Fibroblast of skin of abdomen (primary cell): ENCODE results near the gene PALMD.
A peak's percentile ranks its signal among the peaks of the same experiment; 100 is the strongest.

Experiments used
- DNase-seq: peaks from one replicate; pipeline ENCODE4 v3.0.0-alpha.2; 2013

PALMD gene

DNA sequence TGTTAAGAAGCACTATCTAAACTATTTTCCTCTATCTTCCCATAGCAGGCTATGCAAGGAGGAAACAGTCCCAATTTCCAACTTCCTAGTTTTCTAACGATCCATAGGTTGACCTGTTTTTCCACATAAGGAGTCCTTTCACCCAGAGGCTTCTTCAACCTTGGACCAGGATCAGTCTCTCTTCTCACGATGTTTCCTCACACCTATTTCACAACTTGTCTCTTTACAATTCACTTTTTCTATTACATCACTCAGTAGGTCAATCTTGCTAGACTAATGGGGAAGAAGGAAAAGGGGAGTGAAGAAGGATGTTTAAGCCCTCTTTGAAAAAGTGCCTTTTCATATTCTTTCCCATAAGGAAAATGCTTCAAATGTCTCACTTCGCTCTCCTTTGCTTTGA, 15.9 kb downstream of the PALMD start:
- DNase-seq = no peak

DNA sequence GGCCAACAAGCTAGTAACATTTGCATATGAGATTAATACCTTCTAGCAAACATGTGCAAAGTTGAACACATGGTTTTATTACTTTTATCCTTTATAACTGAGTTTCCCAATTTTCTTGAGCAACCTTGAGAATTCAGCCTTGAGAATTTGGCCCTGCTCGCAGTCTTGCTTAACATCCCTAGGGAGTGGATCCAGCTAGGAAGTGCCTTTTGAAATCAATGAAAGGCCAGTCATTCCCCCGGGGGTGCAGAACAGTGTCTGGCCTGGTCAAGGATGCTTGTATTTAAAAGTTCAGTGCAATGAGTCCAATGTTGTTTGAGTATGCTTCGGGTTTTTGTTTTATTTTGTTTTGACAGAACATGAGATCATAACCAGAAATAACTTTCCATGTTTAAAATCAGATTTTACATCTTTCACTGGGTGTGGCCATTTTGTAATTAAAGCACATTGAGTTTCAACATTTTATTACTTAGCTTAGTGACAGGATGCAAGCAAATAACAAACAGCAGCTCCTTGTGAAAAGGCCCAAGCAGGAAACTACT, 16.7 kb downstream of the PALMD start:
- peak; percentile 68 for DNase-seq

DNA sequence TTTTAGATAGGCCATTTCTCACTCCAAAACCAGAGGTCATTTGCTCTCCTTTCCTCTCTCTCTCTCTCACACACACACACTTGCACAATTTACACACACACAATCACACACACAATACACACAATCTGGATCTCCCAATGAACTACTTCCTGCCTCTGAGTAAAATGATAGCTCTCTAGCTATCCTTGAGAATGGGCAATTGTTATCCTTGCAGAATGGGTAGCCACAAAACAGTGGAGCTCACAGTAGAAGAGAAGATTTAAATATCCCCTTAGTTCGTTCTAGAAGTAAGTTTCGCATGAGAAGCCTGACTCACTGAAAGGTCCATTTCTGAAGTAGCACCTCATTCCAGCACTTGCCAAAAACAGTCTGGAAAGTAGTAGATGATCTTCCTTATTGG, 17.6 kb downstream of the PALMD start:
- no peak for DNase-seq

DNA sequence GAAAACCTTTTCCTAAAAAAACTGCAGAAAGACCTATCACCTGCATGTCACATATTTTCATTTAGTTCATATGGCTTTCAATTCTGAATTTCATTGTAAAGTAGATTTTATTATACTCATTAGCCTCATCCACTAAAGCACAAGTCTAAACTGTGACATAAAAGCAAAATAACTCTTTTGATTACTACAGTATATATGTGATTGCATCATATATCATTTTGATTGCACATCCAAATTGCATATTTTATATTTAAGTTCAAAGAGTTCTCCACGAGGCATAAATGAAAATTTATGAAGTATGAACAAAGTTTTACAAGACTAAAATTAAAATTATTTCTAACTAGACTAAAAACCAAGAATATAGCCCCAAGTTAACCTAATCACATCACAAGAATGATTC, 19.3 kb downstream of the PALMD start:
- DNase-seq = no peak

DNA sequence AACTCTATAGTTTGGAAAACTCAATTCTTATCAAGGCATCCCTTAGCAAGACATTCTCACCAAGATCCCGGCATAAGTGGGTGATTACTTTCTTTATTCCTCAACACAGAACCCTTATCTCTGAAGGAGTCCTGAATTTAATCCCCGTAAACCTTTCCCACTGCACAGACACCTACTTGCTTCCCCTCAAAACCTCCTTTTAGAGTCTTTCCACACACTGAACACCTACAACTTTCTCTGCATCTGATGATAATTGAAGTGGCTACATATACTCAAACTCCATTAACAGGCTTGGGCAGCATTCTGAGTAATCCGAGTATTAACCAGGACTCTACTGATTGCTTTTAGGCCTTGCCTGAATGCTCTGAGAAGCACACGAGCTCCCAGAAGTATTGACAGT, 23.5 kb downstream of the PALMD start:
- no peak for DNase-seq

DNA sequence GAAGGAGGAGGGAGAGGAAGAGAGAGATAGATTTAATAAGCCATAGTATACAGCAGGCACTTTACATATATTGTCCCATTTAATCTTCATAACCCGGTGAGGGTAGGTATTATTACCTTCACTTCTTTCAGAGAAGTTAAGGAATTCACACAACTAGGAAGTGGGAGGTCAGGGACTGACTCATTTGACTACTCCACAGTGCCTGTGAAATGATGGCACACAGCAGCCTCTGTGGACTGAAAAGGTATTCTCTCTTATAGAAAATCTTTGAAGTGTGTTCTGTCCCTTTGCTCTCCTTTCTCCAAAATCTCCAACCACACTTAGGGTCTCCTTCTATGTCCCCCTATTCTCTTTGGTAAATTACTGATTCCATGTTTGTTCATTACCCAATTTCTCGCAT, 23.9 kb downstream of the PALMD start:
- no peak for DNase-seq

DNA sequence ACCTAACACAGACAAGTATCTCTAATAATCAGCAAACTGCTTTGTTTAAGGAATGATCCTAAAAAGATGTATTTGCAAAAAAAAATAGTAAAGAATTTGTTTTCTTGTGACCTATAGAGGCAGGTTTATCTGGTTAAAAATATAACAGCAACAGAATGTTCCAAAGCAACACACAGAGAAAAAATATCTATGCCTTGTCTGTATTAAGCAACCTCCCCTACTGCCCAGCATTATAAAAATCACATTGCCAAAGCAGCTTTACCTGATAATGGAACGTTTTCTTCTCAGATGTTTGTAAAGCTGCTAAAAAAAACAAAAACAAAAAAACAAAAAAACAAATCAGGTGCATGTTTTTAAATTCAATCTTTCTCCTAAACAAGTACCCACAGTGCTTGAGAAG, 24.7 kb downstream of the PALMD start:
- DNase-seq = no peak

DNA sequence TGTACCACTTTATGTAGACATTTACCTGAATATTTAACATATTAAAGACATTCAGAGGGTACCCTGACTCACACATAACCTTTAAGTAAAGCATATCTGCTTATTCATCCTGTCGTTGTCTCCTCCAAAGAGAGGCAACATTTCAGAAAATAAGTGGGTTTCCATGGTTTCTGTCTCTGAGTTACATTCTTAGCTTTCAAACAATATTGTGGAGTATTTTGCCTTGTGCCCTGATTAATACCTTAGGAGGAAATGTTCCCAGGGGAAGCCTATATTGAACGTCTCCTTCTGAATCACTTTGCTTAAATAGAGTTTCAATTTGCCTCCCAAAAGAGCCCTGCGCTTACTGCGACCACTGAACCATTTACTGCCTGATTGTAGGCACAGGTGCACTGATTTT, 26.1 kb downstream of the PALMD start:
- DNase-seq = no peak

DNA sequence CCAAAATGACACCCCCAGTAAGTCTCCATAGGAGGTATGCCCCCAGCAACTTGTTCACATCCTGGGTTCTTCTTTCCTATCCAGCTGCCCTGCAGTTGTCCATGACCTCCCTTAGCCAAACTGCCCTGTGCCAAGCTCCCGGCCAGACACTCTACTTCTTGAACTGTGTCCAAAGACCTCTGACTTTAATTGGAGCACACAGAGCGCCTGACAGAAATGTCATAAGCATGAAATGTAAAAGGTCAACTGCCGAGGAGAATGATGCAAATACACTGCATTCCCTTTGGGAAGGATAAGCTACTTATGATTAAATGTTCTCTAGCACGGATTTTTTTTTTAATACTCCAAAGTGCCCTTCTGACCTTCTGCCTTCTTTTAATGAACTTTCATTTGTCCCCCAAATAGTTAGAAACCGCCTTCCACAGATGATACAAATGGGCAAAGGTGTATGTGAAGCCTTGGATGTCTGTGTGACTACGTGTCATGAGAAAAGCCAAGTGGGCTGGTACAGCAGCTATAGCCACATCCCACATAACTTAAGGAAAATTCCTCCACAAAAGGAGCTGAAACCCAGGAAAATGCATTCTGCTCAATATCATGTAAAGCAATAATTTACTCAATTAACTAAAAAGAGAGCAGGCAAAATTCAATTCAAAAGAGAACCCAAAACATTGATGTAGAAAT, 26.8 kb downstream of the PALMD start:
- no peak for DNase-seq

DNA sequence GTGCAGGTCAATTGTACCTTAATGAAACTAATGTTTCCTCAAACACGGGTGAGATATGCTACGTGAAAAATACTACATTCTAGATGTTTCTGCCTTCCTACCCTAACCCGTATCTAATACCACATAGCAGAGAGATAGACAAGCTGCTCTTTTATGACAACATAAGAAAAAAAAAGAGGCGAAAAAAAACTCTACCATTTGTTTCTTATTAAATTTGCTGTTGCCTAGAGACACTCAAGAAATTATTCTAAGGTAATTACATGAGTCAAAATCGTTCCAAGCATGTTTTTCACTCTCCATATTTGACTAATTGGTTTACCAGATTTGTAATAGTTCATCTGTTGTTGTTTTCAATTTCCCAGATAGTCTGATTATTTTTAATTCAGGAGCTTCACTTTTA, 27.4 kb downstream of the PALMD start:
- DNase-seq = peak; percentile 35

DNA sequence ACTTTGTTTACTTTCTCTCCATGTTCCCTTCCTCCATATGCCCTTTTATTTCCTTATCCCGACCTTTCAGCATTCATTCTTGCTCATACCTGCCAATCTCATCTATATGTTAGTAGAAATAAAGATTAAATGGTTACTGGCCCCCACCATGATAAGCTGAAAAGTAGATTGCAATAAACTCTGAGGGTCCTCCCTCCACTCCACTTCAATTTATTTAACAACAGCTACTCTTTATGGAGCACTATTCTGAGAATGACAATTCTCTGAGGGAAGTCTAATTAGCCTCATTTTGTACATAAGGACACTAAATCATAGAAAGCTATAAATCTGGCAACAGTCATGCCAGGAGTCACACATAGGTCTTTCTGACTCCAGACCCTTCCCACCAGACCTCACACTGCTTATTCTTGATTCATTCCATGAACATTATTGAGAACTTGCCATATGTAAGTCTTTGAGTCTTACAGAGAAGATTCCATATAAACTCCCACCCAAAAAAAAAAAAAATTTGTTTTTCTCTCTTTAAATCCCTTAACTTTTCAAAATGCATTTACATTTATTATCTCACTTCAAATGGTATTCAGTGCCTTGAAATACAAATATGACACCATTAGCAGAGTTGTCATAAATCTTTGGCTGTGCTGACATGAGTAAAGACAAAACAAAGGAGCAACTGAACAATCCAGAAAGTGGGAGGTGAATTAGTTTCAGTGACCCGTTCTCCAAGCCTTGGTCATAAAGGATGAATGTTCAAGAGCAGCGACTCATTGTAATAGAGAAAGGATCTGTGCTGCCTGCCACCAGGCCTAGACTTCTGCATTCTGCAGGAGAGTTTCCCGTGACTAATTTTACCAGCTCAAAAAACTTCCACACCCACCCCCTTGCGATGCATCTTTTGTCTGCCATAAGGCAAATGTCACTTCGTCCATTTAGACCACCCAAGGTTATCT, 28.5 kb downstream of the PALMD start:
- peak; percentile 61 for DNase-seq

DNA sequence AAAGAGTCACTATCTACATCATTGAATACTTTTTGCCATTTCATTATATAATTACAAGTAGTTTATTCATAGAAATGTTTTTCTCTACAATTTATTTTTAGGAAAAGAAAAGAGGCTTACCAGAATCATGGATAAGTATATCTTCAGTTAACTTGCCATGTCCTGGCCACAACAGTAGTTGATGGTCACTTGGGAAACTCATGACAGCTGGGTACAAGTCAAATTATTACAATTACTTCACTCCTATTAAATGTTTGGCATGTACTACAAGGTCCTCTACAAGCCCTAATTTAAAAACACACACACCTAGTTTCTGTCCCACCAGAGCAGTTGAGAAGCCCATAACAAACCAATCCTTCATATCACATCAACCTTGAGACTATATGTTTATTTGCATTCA, 29.4 kb downstream of the PALMD start:
- DNase-seq = no peak

DNA sequence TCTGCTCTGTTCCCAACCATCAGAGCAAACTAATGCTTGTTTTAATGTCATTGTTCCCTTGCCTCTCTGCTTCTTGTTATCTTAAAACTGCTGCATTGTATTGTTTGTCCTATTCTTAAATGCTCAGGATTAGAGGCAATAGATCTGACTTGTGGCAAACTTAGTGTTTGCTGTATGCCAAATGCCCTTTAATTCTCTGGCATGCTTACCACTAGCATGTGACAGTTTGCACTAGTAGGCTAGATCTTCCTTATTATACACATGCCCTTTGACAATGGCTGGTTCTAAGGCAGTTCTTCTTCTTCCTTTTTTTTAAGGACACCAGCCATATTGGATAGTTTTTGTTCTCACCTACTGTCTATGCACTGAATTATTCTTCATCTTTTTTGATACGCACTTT, 30.1 kb downstream of the PALMD start:
- DNase-seq = no peak

DNA sequence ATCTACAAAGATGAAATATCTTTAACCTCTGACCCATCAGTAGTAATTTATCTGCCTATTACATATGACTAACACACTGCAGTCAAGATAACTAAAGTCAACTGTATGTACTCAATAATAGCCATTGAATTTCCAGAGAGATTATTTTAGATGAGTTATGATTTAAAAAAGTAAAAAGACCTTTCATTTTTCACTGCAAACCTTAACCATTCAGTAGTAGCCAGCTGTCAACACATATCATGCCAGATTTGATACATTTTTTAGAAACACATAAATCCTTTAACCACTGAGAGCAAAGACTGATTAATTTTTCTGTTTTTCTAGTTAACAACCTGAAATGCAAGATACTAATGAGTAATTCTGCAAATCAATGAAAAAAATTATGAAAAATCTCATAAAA, 31.0 kb downstream of the PALMD start:
- peak; percentile 49 for DNase-seq

DNA sequence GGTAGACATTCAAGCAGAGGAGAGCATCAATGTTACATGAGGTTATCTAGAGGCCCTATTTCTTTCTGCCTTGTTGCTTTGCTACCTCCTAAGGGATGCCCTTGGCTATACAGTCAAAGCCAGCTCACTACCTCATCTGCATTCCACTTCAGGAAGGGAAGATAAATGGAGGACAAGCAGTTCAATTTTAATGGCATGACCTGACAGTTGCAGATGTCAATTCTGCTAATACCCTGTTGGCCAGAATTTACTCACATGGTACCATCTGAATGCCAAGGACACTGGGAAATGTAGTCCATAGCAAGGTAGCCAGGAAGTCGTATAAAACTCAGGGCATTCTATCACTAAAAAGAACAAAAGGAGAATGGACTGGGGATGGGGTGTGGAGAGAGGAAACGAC, 31.5 kb downstream of the PALMD start:
- peak; percentile 28 for DNase-seq

DNA sequence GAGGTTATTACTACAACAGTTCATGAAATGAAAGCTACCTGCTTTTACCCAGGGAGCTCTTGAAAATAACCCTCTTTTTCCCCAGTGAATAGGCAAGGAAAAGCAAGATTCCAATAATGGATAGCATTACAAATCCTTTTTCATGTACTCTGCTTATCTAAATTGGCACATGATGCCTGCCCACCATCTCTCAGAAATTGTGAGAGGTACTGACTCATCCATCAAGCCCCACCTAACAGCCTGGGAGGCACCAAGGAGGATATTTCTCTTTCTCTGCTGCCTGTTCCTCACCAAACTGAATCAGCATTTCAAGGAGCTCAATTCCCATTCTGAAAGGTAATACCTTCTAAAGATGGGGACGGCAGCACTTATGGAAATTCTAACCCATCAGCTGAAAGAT, 34.4 kb downstream of the PALMD start:
- DNase-seq = no peak

DNA sequence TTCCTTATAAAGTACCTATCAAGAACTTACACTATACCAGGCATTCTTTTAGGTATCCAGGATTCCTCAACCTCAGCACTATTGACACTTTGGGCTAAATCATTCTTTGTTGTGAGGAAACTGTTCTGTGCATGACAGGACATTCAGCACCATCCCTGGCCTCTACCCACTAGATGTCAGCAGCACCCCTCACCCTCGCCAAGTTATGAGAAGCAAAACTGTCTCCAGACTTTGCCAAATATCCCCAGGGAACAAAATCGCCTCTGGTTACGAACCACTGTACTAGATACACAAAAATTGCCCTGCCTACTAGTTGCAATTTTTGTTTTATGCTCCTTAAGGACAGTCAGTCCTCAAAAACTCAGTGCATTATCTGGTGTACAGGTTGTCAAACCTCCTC, 35.7 kb downstream of the PALMD start:
- DNase-seq = no peak

DNA sequence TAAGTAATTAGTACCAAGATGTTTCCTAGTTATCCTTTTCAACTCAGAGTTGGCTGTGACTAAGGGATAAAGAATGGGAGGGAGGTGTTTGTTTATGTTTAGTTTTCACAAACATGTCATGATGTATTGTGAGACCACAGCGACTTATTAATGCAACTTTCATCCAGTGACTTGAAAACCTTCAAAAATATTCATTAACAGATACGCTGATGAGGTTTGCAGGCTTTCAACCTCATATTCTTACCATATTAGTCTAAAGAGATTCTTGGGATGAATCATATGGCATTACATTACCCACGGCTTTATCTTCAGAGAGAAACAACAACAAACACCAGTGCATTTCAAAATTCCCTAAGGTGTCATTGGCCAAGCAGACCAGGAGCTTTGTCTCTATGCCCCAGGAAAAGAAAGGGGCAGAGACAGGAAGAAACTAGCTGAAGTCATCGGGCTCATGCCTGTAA, 36.4 kb downstream of the PALMD start:
- peak; percentile 36 for DNase-seq

DNA sequence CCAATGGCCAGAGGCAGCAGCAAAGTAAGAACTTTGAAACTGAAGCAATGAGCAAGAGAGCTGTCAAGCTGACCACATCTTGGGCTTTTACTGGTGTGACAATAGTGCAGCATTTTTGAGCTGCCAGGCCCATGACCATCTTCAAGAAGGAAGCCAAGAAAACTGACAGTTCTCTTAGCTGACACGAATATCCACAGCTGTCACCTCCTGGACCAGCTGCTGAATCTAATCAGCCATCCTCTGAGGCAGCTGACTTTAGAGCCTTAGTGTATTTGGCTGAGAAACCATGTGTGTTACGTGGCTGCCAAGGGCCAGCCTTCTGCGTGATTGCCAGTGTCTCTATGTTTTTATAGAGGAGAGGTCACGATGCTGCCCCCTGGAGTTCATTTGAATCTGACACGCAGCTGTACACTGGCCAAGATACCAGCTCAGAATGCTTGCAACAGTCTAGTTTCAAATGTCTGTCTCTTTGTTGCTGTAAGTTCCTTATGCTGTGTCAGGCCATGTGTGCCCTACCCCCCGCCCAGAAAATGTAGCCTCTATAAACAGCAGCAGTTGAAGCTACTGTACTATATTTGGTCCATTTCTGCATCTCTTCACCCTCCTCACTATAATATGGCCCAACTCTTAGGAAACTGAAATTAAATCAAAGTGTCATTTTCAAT, 39.7 kb downstream of the PALMD start:
- peak; percentile 78 for DNase-seq

DNA sequence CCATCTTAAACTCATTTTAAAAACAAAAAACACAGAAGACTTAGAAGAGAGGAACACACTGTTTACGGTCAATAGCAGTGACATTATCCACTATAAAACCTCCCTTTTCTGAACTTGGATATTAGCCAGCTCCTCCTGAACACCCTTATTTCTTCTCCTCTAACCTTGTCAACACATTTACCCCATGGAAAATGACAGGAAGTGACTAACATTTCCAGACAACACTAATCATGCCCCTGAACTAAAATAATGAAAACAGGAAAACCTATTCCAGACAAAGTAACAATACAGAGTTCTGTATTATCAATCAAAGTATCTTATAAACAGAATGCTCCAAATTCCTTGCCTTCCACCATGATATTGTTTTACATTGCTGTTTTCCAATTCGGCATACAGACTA, 45.3 kb downstream of the PALMD start:
- peak; percentile 45 for DNase-seq

DNA sequence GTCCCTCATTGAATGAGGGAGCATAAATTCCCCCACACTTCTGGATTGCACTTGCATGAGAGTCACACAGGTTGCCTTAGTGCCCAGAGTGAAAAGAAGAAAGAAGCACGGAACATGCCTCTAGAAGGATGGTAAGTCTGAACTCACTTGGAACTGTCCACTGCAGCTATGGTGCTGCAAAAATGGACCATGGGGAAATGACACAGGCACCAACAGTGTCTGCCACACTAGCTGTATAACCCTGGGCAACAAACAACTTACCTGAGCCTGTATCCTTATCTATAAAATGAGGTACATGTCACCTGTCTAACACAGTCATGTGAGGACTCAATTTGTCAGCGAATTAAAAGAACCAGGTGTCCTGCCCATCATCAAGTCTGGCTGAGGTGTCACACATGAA, 50.7 kb downstream of the PALMD start:
- DNase-seq = no peak

DNA sequence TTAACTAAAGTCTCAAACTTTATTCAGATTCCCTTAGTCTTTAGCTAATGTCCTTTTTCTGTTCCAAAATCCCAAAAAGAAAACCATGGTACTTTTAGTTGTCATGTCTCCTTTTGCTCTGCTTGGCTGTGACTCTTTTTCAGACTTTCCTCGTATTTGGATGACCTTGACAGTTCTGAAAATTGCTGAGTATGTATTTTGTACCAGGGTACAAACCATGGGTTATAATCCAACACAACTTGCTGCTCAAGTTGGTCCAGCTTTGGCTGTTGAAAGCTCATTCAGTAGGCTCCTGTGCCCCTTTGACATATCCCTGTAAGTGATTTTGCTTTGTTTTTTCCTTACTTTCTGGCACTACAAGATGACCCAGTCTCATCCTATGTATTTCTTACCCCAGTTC, 51.7 kb downstream of the PALMD start:
- DNase-seq = no peak

DNA sequence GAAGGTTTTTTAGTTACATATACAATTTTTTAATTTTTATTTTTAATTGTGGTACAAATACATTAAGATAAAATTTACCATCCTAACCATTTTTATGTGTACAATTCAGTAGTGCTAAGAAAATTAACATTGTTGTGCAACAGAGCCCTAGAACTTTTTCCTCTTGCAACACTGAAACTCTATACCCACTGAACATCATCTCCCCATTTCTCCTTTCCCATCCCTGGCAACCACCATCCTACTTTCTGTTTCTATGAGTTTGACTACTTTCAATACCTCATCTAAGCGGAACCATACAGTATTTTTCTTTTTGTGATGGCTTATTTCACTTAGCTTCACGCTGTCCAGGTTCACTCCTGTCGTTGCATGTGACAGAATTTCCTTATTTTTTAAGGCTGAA, 54.1 kb downstream of the PALMD start:
- DNase-seq = no peak
